ENCODE measurements around the gene ZDHHC17.

The ZDHHC17 gene

GRCh38 chr12:76746516-76746915 lies 17.4 kb upstream of the ZDHHC17 start:
- no peaks in the 10 kb centered on the region for H3K4me1 ChIP-seq (ENCODE audit: low read depth, poor library complexity, severe bottlenecking)
- H4K20me1 ChIP-seq (ENCODE audit: insufficient read depth): no peaks in the 10 kb centered on the region
- no peak overlapping the region for H3K4me2 ChIP-seq
- H3K9ac ChIP-seq: no peak overlapping the region
- no peaks in the 10 kb centered on the region for H3K27me3 ChIP-seq (ENCODE audit: insufficient read depth, low read depth)
- no peaks in the 10 kb centered on the region for H3K36me3 ChIP-seq (ENCODE audit: insufficient read depth)
- H3K27ac ChIP-seq: no peak overlapping the region
- no peak for TF ChIP-seq CTCF (conservative IDR thresholded peaks at IDR 0.05; ENCODE audit: low read depth, low read length)
- no peaks in the 10 kb centered on the region for H3K79me2 ChIP-seq (ENCODE audit: insufficient read depth, low read depth)
- H2AFZ ChIP-seq (ENCODE audit: low read depth): no peak overlapping the region
- H3K4me3 ChIP-seq (IDR thresholded peaks at IDR 0.05; ENCODE audit: insufficient read depth, low read depth, low read length): no peak overlapping the region

GRCh38 chr12:76747245-76747644 lies 16.7 kb upstream of the ZDHHC17 start:
- no peaks in the 10 kb centered on the region for H3K4me1 ChIP-seq (ENCODE audit: low read depth, poor library complexity, severe bottlenecking)
- H3K4me3 ChIP-seq (IDR thresholded peaks at IDR 0.05; ENCODE audit: insufficient read depth, low read depth, low read length): no peak overlapping the region
- H3K79me2 ChIP-seq (ENCODE audit: insufficient read depth, low read depth): no peaks in the 10 kb centered on the region
- no peak overlapping the region for H3K4me2 ChIP-seq
- no peak for TF ChIP-seq CTCF (conservative IDR thresholded peaks at IDR 0.05; ENCODE audit: low read depth, low read length)
- H2AFZ ChIP-seq (ENCODE audit: low read depth): no peak overlapping the region
- no peaks in the 10 kb centered on the region for H4K20me1 ChIP-seq (ENCODE audit: insufficient read depth)
- no peaks in the 10 kb centered on the region for H3K36me3 ChIP-seq (ENCODE audit: insufficient read depth)
- no peak overlapping the region for H3K27ac ChIP-seq
- no peaks in the 10 kb centered on the region for H3K27me3 ChIP-seq (ENCODE audit: insufficient read depth, low read depth)
- no peak overlapping the region for H3K9ac ChIP-seq

GRCh38 chr12:76755829-76756379 lies 8.0 kb upstream of the ZDHHC17 start:
- H3K27ac ChIP-seq: no peak overlapping the region
- no peak for TF ChIP-seq CTCF (conservative IDR thresholded peaks at IDR 0.05; ENCODE audit: low read depth, low read length)
- H3K9ac ChIP-seq: no peak overlapping the region
- no peaks in the 10 kb centered on the region for H4K20me1 ChIP-seq (ENCODE audit: insufficient read depth)
- H3K36me3 ChIP-seq (ENCODE audit: insufficient read depth): no peaks in the 10 kb centered on the region
- no peaks in the 10 kb centered on the region for H3K27me3 ChIP-seq (ENCODE audit: insufficient read depth, low read depth)
- no peaks in the 10 kb centered on the region for H3K79me2 ChIP-seq (ENCODE audit: insufficient read depth, low read depth)
- H3K4me1 ChIP-seq (ENCODE audit: low read depth, poor library complexity, severe bottlenecking): no peaks in the 10 kb centered on the region
- H3K4me2 ChIP-seq: no peak overlapping the region
- H3K4me3 ChIP-seq (IDR thresholded peaks at IDR 0.05; ENCODE audit: insufficient read depth, low read depth, low read length): no peak overlapping the region
- H2AFZ ChIP-seq (ENCODE audit: low read depth): no peak overlapping the region

- Histone ChIP-seq H3K79me2 (ENCODE audit: insufficient read depth, low read depth) (no peaks in the 10 kb centered on the region), H3K36me3 (ENCODE audit: insufficient read depth) (no peaks in the 10 kb centered on the region), H3K4me1 (ENCODE audit: low read depth, poor library complexity, severe bottlenecking) (no peaks in the 10 kb centered on the region), H3K27ac (no peak overlapping the region), H3K9ac (no peak overlapping the region), H3K4me2 (no peak overlapping the region), H2AFZ (ENCODE audit: low read depth) (no peak overlapping the region), H3K4me3 (IDR thresholded peaks at IDR 0.05; ENCODE audit: insufficient read depth, low read depth, low read length) (no peak overlapping the region), H3K27me3 (ENCODE audit: insufficient read depth, low read depth) (no peaks in the 10 kb centered on the region), H4K20me1 (ENCODE audit: insufficient read depth) (no peaks in the 10 kb centered on the region)
- TF ChIP-seq CTCF (conservative IDR thresholded peaks at IDR 0.05; ENCODE audit: low read depth, low read length): no peak
Observed at GRCh38 chr12:76757694-76758093, 6.2 kb upstream of the ZDHHC17 start.

Measured in KMS-11 (cell line).